ENCODE measurements around the gene EZH2. TPM values are rescaled to one million over a fixed set of nuclear protein-coding genes. Genes with fewer than 3 reads are reported as not detected.

The EZH2 gene
- total and polyA plus RNA-seq, 2 donors (not counting 3 experiments of a cell fraction or from before 2014, with no cell fraction given), result 16.9 to 33.4 TPM

GRCh38 chr7:148809856-148810255 lies 74.2 kb downstream of the EZH2 start:
- Histone ChIP-seq H2AFZ (ENCODE audit: low read depth, low read length) (no peak overlapping the region), H3K4me2 (ENCODE audit: insufficient read depth, low read length) (no peak overlapping the region), H3K27me3 (ENCODE audit: control insufficient read depth in 2 of 2, insufficient read depth in 2 of 2, low read length in 2 of 2) (no peaks in the 10 kb centered on the region), H3K27ac (ENCODE audit: insufficient read depth, low read depth, low read length) (no peak overlapping the region), H3K4me3 (replicated peaks in 1 of 3; ENCODE audit: insufficient read depth in 1 of 3, low read depth in 1 of 3, low read length in 3 of 3) (no peak overlapping the region), H3K4me1 (ENCODE audit: control insufficient read depth, extremely low read depth, insufficient read depth, low read length) (no peaks in the 10 kb centered on the region), H3K79me2 (ENCODE audit: control insufficient read depth, insufficient read depth, low read length) (no peaks in the 10 kb centered on the region), H4K20me1 (replicated peaks; ENCODE audit: control insufficient read depth, extremely low read depth, insufficient read depth, low read length) (no peaks in the 10 kb centered on the region), H3K9ac (replicated peaks; ENCODE audit: extremely low read depth, insufficient read depth, low read length) (no peak overlapping the region), H3K9me1 (replicated peaks; ENCODE audit: control insufficient read depth, extremely low read depth, insufficient read depth, low read length) (no peaks in the 10 kb centered on the region), H3K36me3 (ENCODE audit: control insufficient read depth in 2 of 2, extremely low read depth in 1 of 2, insufficient read depth in 2 of 2, low read length in 2 of 2) (peaks cover 8 to 11% of the 10 kb centered on the region in 2 experiments), H3K9me3 (replicated peaks; ENCODE audit: control insufficient read depth, insufficient read depth, low read length) (no peaks in the 10 kb centered on the region)
- ChIA-PET CTCF (interaction anchor here (1.7 kb wide), 1 partner anchor 10 kb away, joined by 6 read pairs; no protein-coding TSS in a partner anchor), POLR2A (no interaction called here)
- FAIRE-seq (no peak), DNase-seq (ENCODE audit: low read depth, low spot score) (no peak)
- dilution Hi-C loops (cut with MboI; ENCODE audit: extremely low pct_ligation_motif_present, low sequenced_read_pairs) (no loop called here), intact Hi-C loops (cut with micrococcal nuclease) (loop anchor here (10.0 kb wide), 1 partner anchor 155 kb away; no protein-coding TSS in a partner anchor)
- BruUV-seq (replicated peaks), result no TSS peak
- no peak for TF ChIP-seq CTCF (IDR thresholded peaks at IDR 0.05; ENCODE audit: extremely low read depth in 1 of 2, insufficient read depth in 1 of 2, low read depth in 1 of 2, low read length in 2 of 2)
- no peak for TF ChIP-seq FOS (IDR thresholded peaks at IDR 0.05; ENCODE audit: borderline replicate concordance, insufficient read depth, low read length)
- no peak for TF ChIP-seq GATA2 (IDR thresholded peaks at IDR 0.05; ENCODE audit: insufficient read depth, insufficient read length, low read depth, low read length)
- TF ChIP-seq JUN (IDR thresholded peaks at IDR 0.05; ENCODE audit: borderline replicate concordance, insufficient read depth, insufficient read length, low read depth), result no peak
- TF ChIP-seq MAX (IDR thresholded peaks at IDR 0.05; ENCODE audit: insufficient read depth, insufficient read length), result no peak
- TF ChIP-seq POLR2AphosphoS5 (IDR thresholded peaks at IDR 0.05; ENCODE audit: insufficient read depth, low read depth, low read length), result no peak
- no peak for TF ChIP-seq EZH2 (IDR thresholded peaks at IDR 0.05; ENCODE audit: borderline replicate concordance, low read depth, low read length, severe bottlenecking)
- TF ChIP-seq MYC (IDR thresholded peaks at IDR 0.05; ENCODE audit: low read depth, low read length), result no peak
- TF ChIP-seq POLR2A (IDR thresholded peaks at IDR 0.05; ENCODE audit: low read depth, low read length), result no peak
